ENCODE data around the gene NKPD1.
"Not testable (repeated sequence)": the region's sequence is repeated elsewhere in the genome, so short reads cannot be mapped to it uniquely, and the experiment has no call there.

The NKPD1 gene

DNA sequence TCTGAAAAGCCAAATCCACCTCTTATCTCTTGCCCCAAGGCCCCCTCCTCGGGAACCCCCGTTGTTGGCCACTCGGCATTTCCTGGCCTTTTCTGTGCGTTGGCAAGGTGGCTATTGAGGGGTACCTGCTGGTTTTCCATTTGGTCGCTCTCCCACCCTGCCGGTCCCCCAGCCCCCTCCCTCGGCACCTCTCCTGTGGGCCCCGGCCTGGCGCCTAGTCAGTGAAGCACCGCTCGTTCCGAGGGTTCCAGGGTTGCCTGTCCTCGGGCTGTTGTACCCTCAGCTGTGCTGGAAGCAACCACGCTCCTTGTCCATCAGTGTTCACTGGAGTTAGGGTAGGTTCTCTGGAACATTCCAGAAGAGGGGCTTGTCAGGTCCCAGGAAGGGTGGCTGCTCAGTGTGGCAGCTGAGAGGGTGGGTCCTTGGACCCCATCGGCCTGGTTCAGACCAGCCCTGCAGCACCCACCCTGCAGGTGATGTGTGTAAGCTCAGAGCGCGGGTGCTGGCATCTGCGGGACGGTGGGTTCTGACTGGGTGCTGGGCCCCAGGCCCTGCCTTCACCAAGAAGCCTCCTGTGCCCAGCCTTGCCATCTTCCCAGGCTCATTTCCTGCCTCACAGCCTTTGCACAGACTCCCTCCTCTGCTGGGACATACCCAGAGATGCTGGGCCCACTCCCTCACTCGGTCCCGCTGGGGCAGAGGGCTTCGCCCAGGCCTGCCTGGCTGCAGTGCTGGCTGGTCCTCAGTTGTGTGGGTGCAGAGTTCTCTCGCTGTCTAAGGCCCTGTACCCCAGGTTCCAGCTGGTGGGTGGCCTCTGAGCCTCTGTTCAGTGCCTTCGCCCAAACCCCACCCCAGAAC lies 21.3 kb downstream of the NKPD1 start:
- DNase-seq, result no peak

DNA sequence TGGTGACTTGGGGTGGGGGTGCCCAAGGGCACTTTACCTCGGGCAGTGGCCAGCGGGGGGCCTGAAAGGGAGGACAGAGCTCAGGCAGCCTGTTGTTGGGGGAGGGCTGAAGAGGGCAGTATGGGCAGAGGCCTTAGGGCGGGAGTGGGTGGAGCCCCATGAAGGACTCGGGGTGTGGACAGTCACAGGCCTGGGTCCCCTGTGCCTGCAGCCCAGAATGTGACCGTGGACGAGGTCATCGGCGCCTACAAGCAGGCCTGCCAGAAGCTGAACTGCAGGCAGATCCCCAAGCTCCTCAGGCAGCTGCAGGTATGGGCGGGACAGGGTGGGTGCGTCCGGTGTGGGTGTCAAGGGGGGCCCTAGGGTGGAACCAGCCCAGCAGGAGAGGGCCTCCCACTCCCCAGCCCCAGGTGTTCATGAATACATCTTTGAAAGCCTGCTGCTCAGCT lies 22.5 kb downstream of the NKPD1 start:
- no peak for DNase-seq

- no peak for DNase-seq
Measured at GRCh38 chr19:45137179-45137761, 23.5 kb downstream of the NKPD1 start.

DNA sequence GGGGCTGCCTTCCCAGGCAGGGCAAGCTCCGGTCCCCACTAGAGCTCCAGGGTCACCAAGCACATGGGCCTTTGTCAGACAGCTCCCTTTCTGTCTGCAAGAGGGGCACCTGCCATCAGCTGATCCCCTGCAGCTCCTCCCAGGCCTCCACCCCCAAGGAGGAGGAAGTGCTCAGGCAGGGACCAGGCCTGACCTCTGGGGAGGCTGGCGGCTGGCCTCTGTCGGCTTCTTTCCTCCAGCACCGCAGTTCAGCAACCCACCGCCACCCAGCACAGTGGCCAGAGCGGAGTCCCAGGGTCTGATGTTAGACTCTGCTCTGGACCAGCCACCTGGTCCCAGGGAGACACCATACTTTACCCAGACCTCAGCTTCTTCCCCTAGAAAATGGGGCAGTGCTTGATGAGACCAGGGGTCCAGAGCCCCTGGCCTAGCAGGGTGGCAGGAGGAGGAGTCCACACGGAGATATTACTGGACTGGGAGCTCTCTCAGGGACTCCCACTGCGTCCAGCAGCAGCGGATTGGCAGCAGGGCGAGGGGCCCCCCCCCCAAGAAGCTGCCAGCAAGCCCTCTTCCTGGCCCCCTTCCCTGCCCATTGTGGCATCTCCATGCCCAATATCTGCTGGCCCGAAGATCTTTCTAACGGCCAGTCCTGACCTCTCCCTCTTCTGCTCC lies 24.1 kb downstream of the NKPD1 start:
- DNase-seq, result peak in 1 of 2 donors; percentile 32

DNA sequence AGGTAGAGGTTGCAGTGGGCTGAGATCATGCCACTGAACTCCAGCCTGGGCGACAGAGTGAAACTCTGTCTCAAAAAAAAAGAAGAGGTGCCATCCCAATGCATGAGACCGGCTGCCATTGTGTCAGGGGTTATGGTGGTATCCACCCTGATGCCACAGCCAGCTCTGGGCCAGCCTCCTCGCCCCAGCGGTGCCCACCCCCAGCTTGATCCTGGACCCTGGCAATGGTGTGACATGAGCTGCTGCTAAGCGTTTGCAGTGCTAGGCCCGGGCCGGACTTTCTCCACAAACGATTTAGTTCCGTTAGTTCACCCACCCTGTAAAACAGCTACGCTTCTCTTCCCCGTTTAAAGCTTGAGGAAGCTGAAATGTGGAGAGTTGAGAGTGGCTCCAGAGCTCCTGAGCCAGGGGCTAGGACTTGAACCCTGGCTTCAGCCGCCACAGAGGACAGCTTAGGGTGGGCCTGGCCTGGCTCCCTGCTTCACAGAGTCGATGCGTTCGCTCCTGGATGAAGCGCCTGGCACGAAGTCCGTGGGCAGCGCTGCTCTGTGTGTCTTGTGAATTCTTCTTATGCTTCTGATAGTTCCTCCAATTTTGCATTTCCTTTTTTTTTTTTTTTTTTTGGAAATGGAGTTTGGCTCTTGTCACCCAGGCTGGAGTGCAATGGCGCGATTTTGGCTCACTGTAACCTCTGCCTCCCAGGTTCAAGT lies 25.5 kb downstream of the NKPD1 start:
- DNase-seq, result peak; percentile 33 to 63

- no peak for DNase-seq
Measured at GRCh38 chr19:45133661-45134060, 27.1 kb downstream of the NKPD1 start.

GRCh38 chr19:45130888-45131615 lies 29.7 kb downstream of the NKPD1 start:
- peak in 1 of 2 donors; percentile 35 for DNase-seq

DNA sequence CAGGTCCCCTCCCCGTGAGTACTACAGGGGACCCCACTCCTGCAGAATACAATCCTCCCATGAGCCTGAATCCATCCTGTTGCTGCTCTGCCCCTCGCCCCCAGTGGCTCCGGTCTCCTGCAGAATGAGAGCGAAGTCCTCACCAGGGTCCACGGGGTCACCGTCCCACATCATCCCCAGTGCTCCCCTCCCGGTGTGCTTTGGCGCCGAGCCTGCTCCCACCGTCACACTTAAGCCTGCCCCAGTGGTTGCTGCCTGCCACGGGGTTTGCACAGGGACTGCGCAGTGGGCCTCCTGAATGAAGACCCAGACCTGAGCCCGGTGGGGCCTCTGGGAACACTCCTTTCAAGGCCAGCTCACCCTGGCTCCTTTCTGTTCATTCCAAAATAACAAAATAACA lies 30.5 kb downstream of the NKPD1 start:
- no peak for DNase-seq

DNA sequence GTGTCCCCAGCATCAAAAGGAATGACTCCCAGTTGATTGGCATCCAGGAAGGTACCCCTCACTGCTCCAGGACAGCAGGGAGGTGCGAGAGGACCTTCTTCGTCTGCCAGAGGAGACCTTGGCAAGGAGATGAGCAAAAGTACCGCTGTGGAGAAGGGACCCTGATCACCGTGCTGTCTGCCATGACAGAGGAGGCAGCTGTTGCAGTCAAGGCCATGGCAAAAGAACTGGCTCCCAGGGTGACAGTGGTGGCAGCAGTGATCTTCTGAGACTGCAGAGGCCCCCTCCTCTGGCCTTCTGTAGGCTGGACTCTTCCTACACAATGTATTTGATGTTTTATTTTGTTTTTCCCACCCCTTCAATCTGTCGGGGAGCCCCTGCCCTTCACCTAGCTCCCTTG lies 32.0 kb downstream of the NKPD1 start:
- no peak for DNase-seq

DNA sequence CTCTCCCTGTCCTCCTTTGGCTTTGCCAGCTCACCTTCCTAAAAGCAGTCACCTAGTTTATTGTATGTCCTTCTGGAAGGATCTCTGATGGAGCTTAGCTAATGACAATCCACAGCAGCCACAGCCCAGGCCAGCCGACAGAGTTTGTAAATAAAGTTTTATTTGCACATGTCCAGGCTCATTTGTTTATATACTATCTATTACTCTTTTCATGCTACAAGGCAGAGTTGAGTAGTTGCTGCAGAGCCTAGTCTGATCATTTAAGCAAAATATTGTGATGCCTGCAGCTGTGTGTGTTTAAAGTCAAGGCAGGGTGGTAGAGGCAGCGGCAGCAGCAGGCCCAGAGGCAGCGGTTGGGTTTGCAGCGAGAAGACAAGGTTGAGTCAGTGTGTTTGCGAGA lies 32.6 kb downstream of the NKPD1 start:
- no peak for DNase-seq

DNA sequence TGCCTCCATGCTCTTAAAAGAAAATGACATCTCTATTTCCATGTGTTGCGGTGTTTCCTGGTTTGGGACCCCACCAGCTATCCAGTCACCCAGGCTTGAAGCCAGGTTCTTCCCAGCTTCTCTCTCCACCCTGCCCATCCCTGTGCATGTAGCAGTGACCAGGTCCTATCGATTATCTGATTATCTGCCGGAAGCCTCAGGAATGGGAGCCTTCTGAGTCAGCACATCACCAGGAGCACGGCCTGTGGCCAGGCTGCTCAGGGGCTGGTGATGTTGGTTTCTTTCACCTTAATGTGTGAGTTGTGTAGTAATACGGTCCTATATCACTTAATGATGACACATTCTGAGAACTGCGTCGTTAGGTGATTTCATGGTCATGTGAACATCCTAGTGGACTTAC lies 34.1 kb downstream of the NKPD1 start:
- no peak for DNase-seq

DNA sequence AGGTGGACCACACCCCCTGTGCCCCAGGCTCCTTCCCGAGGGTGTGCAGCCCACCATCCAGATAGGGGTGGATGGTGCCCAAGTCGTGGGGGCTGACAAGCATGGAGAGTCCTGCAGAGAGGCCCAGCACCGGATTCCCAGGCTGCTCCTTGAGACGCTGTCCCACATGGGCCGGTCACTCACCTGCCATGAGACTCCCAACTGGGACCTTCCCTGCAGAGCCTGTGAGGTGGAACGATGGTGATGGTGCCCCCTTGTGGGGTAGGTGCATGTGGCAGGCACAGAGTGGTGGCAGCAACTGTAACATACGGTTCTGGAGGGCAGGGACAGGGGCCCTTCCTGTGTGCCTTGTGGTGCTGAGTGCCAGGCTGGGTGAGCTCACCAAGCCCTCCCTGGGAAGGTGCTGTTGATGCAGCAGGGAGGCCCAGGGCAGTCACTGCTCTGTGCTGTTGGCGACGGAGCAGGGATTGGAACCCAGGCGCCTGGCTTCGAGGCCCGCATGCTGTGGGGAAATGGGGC lies 34.7 kb downstream of the NKPD1 start:
- DNase-seq, result peak; percentile 71 to 74

GRCh38 chr19:45125360-45125759 lies 35.4 kb downstream of the NKPD1 start:
- DNase-seq, result no peak

DNA sequence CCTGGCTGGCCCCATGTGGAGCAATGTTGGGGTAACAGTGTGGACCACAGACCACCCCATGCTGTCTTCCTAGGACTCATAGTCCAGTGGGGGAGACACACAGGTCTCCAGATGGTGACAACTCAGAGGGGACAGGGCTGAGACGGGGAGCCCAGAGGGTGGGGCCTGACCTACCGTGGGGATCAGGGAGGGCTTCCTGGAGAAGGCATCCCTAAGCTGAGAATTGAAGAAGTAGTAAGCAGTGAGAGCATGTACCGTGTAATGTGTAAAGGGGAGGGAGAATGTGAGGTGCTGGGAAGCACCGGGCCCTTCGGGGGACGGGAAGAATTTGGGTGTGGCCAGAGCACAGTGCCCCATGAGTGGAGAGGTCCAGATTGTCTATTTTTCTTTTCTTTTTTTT lies 36.8 kb downstream of the NKPD1 start:
- DNase-seq, result no peak

GRCh38 chr19:45123440-45123850 lies 37.3 kb downstream of the NKPD1 start:
- DNase-seq, result no peak

GRCh38 chr19:45122832-45123231 lies 38.0 kb downstream of the NKPD1 start:
- DNase-seq, result no peak

DNA sequence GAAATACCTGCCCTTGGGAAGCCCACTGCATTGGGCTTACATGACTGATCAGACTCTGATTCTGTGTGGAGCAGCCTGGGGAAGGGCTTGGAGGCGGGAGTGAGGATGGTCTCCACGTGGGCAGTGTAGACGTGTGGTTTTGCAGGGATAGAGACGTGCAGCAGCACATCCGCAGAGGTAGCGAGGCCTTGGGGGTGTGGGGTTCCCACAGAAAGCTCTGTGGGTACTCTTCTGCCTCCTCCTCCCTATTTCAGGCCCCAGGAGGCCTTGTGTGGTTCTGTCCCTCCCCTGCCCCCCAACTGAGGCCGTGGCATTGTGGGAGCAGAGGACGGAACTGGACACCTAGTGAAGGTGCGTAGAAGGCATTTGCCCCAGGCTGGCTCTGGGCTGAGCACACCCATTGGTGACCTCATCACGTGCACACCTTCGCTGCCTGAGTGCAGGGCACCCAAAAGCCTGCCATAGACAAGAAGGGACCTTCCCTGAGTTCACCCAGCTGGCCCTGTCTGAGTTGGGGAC lies 38.9 kb downstream of the NKPD1 start:
- DNase-seq, result no peak

- no peak for DNase-seq
Measured at GRCh38 chr19:45119582-45119981, 41.2 kb downstream of the NKPD1 start.

GRCh38 chr19:45118591-45119355 lies 42.0 kb downstream of the NKPD1 start:
- not testable (repeated sequence) for DNase-seq

DNA sequence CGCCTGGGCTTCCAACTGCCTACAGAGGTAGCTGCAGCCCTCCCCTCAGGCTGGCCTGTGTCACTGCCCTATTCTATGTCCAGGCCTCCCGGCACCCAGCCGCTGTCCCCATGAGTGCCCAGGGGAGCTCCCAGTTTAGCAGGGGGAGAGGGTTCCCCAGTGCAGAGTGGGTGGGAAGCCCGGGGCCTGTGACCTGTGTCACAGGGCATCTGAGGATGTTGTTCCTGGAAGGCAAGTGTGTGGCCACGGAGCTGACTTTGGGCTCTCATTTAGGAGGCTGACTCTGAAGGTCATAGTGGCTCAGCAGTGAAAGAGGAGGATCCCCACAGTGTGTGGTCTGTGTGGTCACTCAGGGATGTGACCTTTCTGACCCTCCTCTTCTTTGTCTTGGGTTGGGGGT lies 42.7 kb downstream of the NKPD1 start:
- peak; percentile 21 to 60 for DNase-seq

- peak; percentile 12 to 56 for DNase-seq
Measured at GRCh38 chr19:45117671-45118070, 43.1 kb downstream of the NKPD1 start.
